Kidney epithelial cell (primary cell): ENCODE data around the gene SHLD1. TPM values are rescaled to one million over a fixed set of nuclear protein-coding genes. Genes with fewer than 3 reads are reported as not detected.

Experiments
- DNase-seq: peaks from one replicate; pipeline ENCODE4 v3.0.0-alpha.2; 2010; ENCODE audit warnings: low read depth
- H3K27me3 ChIP-seq: 2 replicates; pipeline ENCODE4 v1.6.0; 2011; ENCODE audit warnings: low read length; ENCODE audit not compliant: control insufficient read depth, insufficient read depth
- H3K36me3 ChIP-seq: 2 replicates; pipeline ENCODE4 v1.5.1; 2011; ENCODE audit warnings: low read length; ENCODE audit not compliant: control insufficient read depth, insufficient read depth
- H3K4me3 ChIP-seq: 2 replicates; pipeline ENCODE4 v1.5.1; 2011; ENCODE audit warnings: low read depth, mild to moderate bottlenecking, control low read depth, low read length
- CTCF ChIP-seq: IDR thresholded peaks from 2 replicates; pipeline ENCODE4 v1.5.1; 2011; ENCODE audit warnings: mild to moderate bottlenecking, moderate library complexity, low read length, control low read depth, inconsistent platforms; ENCODE audit not compliant: insufficient read depth, poor library complexity, severe bottlenecking
- total RNA-seq: library from RNA; depleted of rRNA; stranded (reverse); fragments of >200 nt; gene quantifications from 2 replicates; pipeline ENCODE4 v1.2.3, GENCODE V29; 2015

SHLD1 gene
- total RNA-seq, 1 donor from 2014 or later = 1.3 TPM

GRCh38 chr20:5751856-5752255 lies 1.7 kb downstream of the SHLD1 start:
- no peaks in the 10 kb centered on the region for H3K27me3 ChIP-seq
- H3K36me3 ChIP-seq = no peaks in the 10 kb centered on the region
- no peak overlapping the region for H3K4me3 ChIP-seq
- TF ChIP-seq CTCF = no peak
- DNase-seq = no peak

GRCh38 chr20:5753814-5754213 lies 3.6 kb downstream of the SHLD1 start:
- Histone ChIP-seq H3K4me3 (no peak overlapping the region), H3K36me3 (no peaks in the 10 kb centered on the region), H3K27me3 (no peaks in the 10 kb centered on the region)
- DNase-seq = no peak
- TF ChIP-seq CTCF = no peak

- DNase-seq = no peak
- Histone ChIP-seq H3K27me3 (no peaks in the 10 kb centered on the region), H3K4me3 (no peak overlapping the region), H3K36me3 (no peaks in the 10 kb centered on the region)
- no peak for TF ChIP-seq CTCF
Observed at GRCh38 chr20:5757949-5758348, 7.7 kb downstream of the SHLD1 start.

GRCh38 chr20:5766085-5766764 lies 16.0 kb downstream of the SHLD1 start:
- Histone ChIP-seq H3K36me3 (no peaks in the 10 kb centered on the region), H3K27me3 (no peaks in the 10 kb centered on the region), H3K4me3 (no peak overlapping the region)
- DNase-seq = no peak
- no peak for TF ChIP-seq CTCF

- Histone ChIP-seq H3K4me3 (no peak overlapping the region), H3K36me3 (no peaks in the 10 kb centered on the region), H3K27me3 (no peaks in the 10 kb centered on the region)
- no peak for TF ChIP-seq CTCF
- DNase-seq = no peak
Observed at GRCh38 chr20:5767493-5768098, 17.4 kb downstream of the SHLD1 start.
